Measurements from ENCODE around the gene ZNF407.

The ZNF407 gene

DNA sequence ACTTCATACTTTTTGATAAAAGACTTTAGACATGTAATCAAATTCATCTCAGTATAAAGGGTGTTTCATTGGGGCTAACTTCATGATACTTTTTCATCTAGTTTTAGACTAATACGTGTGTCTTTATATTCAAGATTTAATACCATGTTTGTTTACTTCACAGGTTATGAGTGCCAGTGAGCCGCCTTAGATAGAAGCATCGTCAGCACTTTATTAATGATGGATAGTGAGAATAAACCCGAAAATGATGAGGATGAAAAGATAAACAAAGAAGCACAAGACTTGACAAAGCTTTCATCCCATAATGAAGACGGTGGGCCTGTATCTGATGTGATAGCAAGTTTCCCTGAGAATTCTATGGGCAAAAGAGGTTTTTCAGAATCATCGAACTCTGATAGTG is 33.1 kb downstream of the ZNF407 start:
- no peak for DNase-seq

DNA sequence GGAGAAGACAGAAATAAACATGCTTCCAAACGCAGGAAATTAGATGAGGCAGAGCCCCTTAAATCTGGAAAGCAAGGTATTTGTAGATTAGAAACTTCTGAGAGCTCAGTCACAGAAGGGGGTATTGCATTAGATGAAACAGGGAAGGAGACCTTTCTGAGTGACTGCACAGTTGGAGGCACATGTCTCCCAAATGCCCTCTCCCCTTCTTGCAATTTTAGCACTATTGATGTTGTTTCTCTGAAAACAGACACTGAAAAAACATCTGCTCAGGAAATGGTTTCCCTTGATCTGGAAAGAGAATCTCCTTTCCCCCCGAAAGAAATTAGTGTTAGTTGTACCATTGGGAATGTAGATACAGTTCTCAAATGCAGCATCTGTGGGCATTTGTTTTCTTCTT is 33.5 kb downstream of the ZNF407 start:
- no peak for DNase-seq

DNA sequence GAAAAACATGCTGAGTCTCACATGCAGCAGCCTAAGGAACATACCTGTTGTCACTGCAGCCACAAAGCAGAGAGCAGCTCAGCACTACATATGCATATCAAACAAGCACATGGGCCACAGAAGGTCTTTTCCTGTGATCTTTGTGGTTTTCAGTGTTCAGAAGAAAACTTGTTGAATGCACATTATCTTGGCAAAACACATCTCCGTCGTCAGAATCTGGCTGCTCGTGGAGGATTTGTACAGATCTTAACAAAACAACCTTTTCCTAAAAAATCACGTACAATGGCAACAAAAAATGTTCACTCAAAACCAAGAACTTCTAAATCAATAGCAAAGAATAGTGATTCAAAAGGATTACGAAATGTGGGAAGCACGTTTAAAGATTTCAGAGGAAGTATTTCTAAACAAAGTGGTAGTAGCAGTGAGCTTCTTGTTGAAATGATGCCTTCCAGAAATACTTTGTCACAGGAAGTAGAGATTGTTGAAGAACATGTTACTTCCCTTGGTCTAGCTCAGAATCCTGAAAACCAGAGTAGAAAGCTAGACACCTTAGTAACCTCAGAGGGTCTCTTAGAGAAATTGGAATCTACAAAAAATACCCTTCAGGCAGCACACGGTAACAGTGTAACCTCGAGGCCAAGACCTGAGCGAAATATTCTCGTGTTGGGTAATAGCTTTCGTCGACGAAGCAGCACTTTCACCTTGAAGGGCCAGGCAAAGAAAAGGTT is 34.1 kb downstream of the ZNF407 start:
- DNase-seq = peak; percentile 67

DNA sequence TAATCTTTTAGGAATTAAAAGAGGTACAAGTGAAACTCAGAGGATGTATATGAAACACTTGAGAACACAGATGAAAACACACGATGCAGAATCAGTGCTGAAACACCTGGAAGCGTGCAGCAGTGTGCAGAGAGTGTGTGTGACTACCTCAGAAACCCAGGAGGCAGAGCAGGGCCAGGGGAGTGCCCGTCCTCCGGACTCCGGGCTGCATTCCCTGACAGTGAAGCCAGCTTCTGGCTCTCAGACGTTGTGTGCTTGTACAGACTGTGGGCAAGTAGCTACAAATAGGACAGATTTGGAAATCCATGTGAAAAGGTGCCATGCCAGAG is 34.6 kb downstream of the ZNF407 start:
- no peak for DNase-seq

DNA sequence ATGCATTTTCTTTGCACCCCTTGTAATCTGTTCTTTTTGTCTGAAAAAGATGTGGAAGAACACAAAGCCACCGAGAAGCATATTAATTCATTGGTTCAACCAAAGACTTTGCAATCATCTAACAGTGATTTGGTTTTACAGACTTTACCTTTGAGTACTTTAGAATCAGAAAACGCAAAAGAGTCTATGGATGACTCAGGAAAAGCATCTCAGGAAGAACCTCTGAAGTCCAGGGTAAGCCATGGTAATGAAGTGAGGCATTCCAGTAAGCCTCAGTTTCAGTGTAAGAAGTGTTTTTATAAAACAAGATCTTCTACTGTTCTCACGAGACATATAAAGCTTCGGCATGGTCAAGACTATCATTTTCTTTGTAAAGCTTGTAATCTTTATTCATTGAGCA is 35.2 kb downstream of the ZNF407 start:
- DNase-seq = no peak

DNA sequence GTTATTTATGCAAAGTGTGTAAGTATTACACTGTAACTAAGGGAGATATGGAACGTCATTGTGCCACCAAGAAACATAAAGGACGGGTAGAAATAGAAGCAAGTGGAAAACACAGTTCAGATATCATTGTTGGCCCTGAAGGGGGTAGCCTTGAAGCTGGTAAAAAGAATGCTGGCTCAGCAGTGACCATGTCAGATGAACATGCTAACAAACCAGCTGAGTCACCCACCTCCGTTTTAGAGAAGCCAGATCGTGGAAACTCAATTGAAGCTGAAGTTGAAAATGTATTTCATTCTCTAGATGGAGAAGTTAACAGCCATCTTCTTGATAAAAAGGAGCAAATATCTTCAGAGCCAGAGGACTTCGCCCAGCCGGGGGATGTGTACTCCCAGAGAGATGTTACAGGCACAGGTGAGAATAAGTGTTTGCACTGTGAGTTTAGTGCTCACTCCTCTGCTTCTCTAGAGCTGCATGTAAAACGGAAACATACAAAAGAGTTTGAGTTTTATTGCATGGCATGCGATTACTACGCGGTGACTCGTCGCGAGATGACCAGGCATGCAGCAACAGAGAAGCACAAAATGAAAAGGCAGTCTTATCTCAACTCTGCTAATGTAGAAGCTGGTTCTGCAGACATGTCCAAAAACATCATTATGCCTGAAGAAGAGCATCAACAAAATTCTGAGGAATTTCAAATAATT is 36.1 kb downstream of the ZNF407 start:
- DNase-seq = no peak

DNA sequence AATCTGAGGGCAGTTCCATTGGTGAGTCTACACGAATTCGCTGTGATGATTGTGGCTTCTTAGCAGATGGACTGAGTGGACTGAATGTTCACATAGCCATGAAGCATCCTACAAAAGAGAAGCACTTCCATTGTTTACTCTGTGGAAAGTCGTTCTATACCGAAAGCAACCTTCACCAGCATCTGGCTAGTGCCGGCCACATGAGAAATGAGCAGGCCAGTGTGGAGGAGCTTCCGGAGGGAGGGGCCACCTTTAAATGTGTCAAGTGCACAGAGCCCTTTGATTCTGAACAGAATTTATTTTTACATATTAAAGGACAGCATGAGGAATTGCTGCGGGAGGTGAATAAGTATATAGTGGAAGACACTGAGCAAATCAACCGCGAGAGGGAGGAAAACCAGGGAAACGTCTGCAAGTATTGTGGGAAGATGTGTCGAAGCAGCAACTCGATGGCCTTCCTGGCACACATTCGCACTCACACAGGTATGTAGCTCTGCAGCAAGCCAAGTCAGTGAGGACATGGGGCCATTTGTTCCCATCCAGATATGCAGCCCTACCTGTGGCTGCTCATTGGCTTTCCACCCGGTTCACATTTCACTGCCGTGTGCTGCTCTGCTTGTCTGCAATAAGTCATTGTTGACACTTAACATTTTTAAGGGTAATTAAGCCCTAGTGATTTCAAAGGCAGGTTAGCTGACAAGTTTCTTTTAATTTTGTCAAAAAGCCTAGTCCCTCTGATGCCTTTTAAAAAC is 37.7 kb downstream of the ZNF407 start:
- DNase-seq = no peak

DNA sequence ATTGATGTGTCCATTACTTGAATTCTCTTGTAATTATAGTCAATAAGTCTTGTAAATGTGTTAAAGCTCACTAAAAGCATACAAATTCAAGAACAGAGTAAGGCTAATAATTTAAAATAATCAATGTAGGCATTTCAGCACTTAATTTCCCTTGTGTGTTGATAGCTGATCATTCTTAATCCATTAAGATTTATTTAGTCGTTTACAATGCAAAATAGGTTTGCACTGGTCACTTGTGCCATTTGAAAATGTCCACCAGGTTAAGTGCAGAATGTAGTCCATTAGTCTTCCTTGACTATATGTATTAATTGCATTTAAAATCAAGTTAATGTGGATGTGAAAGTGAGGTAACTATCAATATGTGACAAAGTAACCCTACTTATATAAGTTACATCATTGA is 39.4 kb downstream of the ZNF407 start:
- no peak for DNase-seq

DNA sequence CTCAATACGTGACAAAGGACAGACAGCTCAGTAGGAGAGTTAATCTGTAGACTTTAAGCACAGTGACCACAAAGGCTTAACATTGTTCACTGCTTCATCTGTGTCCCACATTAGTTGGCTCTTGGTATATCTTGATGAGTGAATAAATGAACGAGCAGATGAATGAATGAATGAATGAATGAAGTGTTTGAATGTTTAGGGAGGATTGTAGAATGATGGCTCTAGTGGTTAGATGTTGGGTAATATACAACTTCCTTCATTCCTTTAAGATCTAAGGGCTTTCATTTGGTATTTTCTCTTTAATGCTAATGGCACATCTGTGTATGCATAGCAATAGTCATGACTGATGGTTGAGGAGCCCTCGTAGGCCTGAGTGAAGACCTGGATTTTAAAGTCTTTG is 40.5 kb downstream of the ZNF407 start:
- no peak for DNase-seq

DNA sequence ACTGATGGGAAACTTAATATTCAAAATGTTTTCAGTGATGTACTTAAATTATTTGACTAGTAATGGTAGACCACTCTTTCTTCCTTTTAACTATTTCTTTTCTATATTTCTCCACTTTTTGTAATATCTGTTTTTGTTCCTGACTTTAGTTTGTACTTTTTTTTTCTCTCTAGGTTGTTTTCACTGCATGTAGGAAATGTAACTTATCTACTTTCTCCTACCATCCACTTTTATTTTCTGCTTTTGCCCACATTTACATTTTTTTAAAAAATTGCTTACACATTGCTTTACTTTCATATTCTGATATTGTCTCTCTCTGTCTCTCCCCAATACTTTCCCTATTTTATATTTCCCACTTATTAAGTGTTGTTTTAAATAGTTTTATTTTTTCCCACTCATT is 47.0 kb downstream of the ZNF407 start:
- no peak for DNase-seq

DNA sequence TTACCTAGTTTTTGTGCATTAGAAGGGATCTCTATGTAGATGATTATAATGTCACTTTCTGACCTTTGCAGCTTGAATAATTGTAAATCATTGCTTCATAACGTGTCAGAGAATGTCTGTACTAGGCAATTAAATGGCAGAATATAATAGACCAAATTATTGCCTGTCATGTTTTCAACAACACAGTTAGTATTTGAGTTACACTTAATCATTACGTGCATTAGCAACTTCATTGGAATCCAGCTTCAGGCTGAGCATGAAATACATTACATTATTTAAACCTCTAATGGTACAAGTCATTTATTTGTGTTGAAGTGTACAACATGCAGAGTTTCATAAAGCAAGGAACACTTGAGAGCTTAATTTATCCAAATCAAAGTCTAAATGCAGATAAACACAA is 48.0 kb downstream of the ZNF407 start:
- DNase-seq = no peak

DNA sequence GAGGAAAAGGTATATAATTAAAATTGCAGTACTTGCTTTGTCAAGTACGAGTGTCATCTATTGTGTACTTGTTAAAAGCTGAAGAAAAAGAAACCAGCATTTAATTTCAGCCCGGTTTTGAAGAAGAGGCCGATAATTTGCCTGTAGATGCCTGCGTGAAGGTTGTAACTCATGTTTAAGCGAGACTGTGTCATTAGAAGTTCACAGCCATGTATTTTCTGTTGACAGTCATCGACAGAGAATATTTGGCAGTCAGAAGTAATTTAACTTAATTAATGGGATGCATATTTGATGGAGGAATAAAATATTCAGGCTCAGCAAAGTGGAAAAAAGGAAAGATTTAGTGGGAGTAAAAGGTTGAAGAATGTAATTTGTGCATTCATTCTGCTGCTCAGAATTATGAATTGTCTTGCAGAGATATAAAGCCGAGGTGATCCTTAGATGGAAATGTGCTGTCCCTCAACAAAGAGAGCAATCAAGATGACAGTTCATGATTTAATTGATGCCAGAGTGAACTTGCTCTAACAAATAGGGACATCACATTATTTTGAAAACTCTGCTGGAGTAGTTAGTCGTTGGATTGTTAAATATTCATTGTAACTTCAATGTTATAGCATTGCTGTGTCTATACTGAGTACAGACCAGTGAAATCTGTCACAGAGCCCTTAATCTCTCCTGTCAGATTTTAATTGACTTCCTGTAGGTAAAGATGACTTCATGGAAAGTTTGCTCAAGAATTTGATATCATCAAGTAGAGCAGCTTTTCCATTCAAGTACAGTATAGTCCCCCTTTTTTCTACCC is 53.9 kb downstream of the ZNF407 start:
- DNase-seq = no peak

DNA sequence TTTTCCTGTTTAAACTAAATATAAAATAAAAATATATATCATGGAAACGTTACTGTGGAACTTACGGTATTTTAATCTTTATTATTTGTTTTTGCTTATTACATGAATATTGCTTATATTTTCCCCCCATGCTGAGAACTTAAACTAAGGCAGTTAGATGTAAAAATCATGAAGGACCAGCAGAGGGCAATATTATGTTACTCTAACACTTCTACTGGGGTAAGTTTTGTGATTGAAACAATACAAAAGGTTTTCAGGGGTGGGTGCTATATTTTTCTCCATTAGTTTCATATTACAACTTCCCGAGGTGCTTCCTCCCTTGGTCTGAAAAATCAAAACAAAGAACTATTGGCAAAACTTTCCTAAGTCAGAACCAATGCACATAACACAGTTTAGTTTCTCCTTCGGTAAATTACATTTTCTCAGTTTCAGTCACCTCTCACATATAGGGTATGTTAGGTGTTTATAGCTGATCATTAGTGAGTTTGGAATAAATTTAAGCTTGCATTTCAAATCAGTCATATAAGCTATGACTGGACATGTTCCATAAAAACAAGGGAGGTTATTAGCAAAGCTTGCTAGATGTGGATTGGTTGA is 54.8 kb downstream of the ZNF407 start:
- peak; percentile 68 for DNase-seq

DNA sequence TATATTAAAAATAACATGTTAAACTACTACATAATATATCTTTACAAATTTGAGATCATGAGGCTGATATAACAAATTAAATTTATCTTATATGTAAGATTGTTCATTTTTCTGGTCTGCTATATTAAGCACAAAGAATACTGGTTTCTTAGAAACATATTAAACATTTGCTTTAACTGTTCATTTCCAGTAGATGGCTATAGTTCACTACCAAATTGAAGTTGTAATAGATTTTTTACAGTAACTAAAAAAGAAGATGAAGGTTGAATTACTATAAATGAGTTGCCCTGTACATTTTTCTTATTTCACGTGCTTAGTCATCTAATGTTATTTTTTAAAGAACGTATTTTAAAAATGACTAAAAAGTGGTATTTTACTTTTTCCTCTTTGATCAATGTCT is 57.0 kb downstream of the ZNF407 start:
- DNase-seq = peak; percentile 28

DNA sequence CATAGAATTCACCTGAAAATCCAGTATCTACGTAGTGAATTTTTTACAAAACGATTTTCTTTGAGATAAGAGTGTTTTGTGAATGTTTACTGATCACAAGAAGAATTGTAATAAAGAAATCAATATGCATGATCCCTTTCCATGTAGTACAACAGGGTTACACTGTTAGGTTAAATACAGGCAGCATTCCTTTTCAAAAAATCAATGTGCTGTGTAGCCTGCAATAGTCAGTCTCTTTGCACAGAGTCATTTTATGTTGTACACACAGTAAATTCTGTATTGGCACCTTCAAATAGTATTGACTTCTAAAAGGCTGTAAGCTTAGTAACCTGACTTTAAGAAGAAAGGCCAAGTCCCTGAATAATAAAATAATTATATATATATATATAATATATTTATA is 63.3 kb downstream of the ZNF407 start:
- DNase-seq = no peak

DNA sequence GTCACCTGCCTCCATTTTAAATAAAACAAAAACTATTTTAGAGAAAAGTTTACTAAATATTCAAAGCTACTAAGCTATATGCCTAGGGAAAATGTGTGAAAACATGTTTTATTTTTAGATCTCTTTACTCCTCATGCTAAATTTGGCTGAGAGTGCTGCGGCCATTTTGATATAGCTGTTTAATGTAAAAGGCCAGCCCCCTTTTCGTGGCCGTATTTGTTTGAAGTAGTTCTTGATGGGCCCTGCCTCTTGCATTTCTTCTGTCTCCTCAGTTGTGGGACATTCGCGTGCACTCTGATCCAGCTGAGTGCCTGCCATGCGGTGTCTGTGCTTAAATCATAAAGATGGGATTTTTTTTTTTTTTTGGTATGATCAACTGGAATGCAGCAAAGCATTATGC is 64.0 kb downstream of the ZNF407 start:
- DNase-seq = no peak

DNA sequence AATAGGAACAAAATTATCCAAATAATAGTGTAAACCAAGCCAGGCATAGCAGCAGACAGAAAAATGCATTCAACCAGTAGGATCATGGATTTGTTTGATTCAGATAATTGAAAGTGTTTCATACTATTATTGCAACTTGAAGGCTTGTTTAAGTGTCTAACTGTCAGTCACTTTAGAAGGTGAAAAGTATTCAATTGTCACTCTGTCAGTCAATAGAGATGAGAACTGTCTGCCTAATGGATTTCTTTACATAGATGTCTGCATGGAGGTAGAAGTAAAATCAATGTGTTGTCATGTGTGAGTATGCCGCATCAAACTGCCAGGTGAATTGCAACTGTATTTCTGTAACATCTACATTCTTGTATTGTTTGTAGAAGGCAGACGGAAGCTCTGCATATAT is 65.0 kb downstream of the ZNF407 start:
- DNase-seq = no peak

DNA sequence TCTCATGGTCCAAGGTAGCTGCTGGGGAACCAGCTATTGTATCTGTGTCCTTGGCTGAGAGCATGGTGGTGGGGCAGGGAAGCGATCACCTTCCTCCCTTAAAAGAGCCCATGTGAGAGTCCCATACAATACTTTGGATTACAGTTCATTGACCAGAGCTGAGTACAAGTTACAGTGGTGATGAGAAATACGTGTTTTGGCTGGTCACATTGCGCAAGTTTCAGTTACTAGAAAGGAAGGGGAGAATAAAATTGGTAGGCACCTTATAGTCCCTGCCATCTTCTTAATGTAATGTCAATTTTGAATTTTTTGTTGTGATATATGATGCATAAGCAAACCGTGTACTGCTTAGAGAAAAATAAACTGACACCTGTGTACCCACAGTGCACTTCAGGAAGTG is 67.7 kb downstream of the ZNF407 start:
- DNase-seq = no peak

DNA sequence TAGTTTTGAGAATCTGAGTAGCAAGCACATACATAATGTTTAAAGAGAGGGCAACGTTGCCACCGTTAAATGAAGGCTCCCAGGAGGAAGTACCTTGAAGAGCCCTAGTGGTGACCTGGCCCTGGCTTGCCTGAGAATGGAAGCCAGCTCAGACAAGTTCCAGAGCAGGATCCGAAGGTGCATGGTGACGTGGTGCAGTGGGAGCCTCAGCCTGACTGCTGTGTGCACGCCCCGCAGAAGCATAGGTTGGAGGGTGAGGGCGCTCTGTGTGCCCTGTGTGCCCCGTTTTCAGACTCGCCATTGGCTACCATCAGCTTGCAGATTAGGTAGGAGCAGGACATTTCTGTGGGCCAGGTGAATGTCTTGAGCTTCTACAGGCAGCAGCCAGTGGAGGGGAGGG is 68.2 kb downstream of the ZNF407 start:
- no peak for DNase-seq

DNA sequence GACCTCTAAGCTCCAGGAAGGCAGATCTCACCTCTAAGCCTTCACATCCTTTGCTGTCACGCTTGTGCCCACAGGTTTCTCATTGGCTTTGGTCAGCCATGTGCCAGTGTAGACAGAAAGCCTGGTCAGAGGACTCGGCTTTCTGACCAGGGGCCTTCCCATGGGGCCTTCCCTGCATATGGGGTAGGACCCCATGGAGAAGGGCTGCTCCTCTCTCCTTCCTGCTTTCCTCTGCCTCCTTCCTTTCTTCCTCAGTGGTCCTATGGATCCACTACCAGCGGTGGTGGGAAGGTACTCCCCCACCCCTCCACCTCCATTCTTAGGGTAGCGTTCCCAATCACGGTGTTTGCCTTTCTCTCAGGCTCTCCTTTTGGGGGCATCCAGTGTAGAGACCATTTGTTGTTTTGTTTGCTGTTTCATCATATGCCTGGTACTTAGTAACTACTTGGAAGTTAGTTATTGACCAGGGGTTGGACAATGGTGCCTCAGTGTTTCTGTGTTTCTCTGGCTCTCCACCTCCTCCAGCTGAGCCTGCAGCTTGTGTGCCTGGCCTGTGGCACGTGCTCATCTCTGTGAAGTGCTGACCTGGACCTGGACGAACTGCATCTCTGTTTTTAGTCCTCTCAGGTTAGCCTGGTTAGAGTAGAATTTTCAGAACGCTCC is 71.6 kb downstream of the ZNF407 start:
- DNase-seq = no peak

DNA sequence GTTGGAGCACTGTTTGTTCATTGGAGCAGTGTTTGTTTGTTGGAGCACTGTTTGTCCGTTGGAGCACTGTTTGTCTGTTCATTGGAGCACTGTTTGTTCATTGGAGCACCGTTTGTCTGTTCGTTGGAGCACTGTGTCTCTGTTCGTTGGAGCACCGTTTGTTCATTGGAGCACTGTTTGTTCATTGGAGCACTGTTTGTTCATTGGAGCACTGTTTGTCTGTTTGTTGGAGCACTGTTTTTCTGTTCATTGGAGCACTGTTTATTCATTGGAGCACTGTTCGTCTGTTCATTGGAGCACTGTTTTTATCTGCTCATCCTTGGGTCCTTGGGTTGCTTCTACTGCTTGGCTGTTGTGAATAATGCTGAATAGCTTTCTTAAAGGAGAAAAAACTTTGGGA is 74.7 kb downstream of the ZNF407 start:
- DNase-seq = no peak

DNA sequence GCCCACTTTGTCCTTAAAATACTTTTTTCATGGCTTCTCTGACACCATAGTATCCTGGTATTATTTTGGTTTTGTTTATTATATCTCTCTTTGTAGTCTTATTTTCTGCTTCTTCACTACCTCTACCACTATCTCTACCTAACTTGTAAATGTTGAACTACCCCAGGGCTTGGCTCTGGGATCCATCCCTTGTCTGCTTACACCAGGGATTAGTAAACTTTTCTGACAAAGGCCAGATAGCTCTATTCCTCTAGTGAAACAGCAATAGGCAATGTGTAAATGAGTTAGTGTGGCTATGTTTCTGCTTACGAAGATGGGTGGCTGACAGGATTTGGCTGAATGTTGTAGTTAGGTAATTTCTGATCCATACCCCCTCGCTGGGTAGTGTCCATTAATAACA is 76.8 kb downstream of the ZNF407 start:
- no peak for DNase-seq
